Measurements from ENCODE around the gene STK31.

DNA sequence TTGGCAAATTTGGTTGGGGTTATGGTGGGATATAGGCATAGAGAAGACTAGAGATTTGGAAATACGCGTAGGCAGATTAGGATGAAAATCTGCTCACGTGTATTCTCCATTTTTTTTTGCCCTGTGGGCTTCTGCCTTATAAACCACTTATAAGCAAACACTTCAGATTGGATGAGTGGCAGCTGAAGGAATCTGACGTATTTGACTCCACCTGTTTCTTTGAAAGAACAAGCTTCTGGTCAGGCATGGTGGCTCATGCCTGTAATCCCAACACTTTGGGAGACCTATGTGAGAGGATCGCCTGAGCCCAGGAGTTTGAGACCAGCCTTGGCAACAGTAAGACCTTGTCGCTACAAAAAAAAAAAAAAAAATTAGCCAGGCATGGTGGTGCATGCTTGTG, 5.1 kb downstream of the STK31 start:
- TF ChIP-seq CTCF (conservative IDR thresholded peaks at IDR 0.05): no peak
- TF ChIP-seq ZFX (IDR thresholded peaks at IDR 0.05): no peak

Data from C4-2B (cell line).